Measurements from ENCODE around the gene RUNX1. TPM values are rescaled to one million over a fixed set of nuclear protein-coding genes. Genes with fewer than 3 reads are reported as not detected.

RUNX1 gene
- total RNA-seq, 3 donors from 2014 or later, result 24.8 to 165 (median 127) TPM

DNA sequence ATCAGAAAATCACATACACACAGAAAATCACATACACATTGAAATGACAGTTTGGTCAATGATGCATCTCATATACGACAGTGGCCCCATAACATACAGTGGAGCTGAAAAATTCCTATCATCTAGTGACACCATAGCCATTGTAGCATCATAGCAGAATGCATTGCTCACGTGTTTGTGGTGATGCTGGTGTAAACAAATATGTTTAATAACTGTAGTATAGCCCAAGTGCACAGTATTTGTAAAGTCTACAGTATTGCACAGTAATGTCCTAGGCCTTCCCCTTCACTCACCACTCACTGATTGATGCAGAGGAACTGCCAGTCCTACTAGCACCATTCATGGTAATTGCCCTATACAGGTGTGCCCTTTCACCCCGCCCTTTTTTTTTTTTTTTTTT lies 30.1 kb upstream of the RUNX1 start:
- Histone ChIP-seq H3K36me3 (no peaks in the 10 kb centered on the region), H3K27me3 (no peaks in the 10 kb centered on the region), H3K4me1 (no peaks in the 10 kb centered on the region), H3K4me3 (no peak overlapping the region), H3K9me3 (peaks cover 0 to 2% of the 10 kb centered on the region in 2 donors), H3K27ac (no peak overlapping the region)
- no peak for DNase-seq (ENCODE audit: low spot score in 2 of 2)
- TF ChIP-seq POLR2A (IDR thresholded peaks at IDR 0.05), result no peak
- TF ChIP-seq, protein P1, sequence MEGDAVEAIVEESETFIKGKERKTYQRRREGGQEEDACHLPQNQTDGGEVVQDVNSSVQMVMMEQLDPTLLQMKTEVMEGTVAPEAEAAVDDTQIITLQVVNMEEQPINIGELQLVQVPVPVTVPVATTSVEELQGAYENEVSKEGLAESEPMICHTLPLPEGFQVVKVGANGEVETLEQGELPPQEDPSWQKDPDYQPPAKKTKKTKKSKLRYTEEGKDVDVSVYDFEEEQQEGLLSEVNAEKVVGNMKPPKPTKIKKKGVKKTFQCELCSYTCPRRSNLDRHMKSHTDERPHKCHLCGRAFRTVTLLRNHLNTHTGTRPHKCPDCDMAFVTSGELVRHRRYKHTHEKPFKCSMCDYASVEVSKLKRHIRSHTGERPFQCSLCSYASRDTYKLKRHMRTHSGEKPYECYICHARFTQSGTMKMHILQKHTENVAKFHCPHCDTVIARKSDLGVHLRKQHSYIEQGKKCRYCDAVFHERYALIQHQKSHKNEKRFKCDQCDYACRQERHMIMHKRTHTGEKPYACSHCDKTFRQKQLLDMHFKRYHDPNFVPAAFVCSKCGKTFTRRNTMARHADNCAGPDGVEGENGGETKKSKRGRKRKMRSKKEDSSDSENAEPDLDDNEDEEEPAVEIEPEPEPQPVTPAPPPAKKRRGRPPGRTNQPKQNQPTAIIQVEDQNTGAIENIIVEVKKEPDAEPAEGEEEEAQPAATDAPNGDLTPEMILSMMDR (IDR thresholded peaks at IDR 0.05), result no peak
- no peak for TF ChIP-seq POLR2AphosphoS5 (IDR thresholded peaks at IDR 0.05)
- intact Hi-C loops (cut with DNase I; ENCODE audit: low total_unique reads), result no loop called here

DNA sequence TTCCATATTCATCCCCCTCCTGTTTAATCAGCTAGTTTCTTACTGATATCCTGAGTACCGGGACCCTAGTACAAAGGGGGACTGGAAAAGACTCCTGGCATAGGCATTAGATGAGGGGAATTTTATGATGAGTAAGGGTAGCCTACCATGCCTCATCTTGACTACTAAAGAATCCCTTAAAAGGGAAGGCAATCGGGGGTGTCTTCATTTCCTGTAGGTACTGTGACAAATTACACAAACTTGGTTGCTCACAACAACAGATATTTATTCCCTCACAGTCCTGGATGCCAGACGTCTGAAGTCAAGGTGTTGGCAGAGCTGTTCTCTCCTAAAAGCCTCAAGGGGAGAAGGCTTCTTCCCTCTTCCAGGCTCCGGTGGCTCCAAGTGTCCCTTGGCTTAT lies 28.9 kb upstream of the RUNX1 start:
- intact Hi-C loops (cut with DNase I; ENCODE audit: low total_unique reads), result no loop called here
- Histone ChIP-seq H3K27me3 (no peaks in the 10 kb centered on the region), H3K9me3 (peaks cover 0 to 3% of the 10 kb centered on the region in 2 donors), H3K4me3 (no peak overlapping the region), H3K36me3 (no peaks in the 10 kb centered on the region), H3K4me1 (no peaks in the 10 kb centered on the region), H3K27ac (no peak overlapping the region)
- TF ChIP-seq, protein P1 (IDR thresholded peaks at IDR 0.05), result no peak
- TF ChIP-seq POLR2A (IDR thresholded peaks at IDR 0.05) (no peak), POLR2AphosphoS5 (IDR thresholded peaks at IDR 0.05) (no peak)
- DNase-seq (ENCODE audit: low spot score in 2 of 2), result no peak

DNA sequence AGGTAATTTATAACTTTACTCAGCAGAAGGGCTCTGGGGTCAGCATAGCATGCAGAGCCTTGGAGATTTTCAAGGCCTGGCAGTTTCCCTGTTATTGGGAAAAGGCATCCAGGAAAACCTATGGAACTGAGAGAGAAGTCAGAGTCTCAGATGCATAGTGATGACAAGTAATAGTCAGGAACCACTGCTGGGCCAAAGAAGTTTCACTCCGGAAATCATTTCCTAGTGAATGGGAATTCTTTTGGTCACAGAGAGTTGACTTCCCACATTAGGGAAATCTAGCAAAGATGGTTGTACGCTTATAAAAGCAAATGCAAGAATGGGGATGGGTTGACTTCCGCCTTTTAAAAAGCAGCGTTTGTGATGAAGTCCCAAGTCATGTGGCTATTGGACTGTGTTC lies 28.4 kb upstream of the RUNX1 start:
- no peaks in the 10 kb centered on the region for H3K36me3 ChIP-seq
- intact Hi-C loops (cut with DNase I; ENCODE audit: low total_unique reads), result no loop called here
- H3K27ac ChIP-seq, result no peak overlapping the region
- H3K9me3 ChIP-seq, result peaks cover 0 to 3% of the 10 kb centered on the region in 2 donors
- no peak for TF ChIP-seq POLR2A (IDR thresholded peaks at IDR 0.05)
- no peak for TF ChIP-seq POLR2AphosphoS5 (IDR thresholded peaks at IDR 0.05)
- TF ChIP-seq, protein P1 (IDR thresholded peaks at IDR 0.05), result no peak
- DNase-seq (ENCODE audit: low spot score in 2 of 2), result no peak
- no peaks in the 10 kb centered on the region for H3K27me3 ChIP-seq
- H3K4me1 ChIP-seq, result no peaks in the 10 kb centered on the region
- H3K4me3 ChIP-seq, result no peak overlapping the region

DNA sequence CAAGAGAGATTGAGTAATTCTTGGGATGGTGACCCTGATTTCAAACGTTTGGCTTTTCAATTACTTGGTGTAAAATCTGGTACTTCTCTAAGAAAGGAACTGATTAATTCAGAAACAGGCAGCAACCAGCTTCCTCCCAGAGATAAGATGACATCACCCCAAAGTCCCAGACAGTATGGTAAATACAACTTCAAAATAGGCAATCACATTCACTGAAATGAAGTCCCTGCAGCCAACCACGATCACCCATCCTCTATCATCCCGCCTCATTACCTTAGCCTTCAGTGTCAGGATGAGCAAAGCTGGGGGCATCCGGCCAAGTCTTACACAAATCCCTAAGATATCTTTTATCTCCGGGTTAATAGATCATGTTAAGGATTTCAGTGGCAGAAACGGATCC lies 26.4 kb upstream of the RUNX1 start:
- no peaks in the 10 kb centered on the region for H3K27me3 ChIP-seq
- no peak overlapping the region for H3K27ac ChIP-seq
- intact Hi-C loops (cut with DNase I; ENCODE audit: low total_unique reads), result no loop called here
- no peaks in the 10 kb centered on the region for H3K36me3 ChIP-seq
- no peak overlapping the region for H3K4me3 ChIP-seq
- DNase-seq (ENCODE audit: low spot score in 2 of 2), result no peak
- no peaks in the 10 kb centered on the region for H3K4me1 ChIP-seq
- no peak for TF ChIP-seq POLR2AphosphoS5 (IDR thresholded peaks at IDR 0.05)
- TF ChIP-seq, protein P1 (IDR thresholded peaks at IDR 0.05), result no peak
- no peak for TF ChIP-seq POLR2A (IDR thresholded peaks at IDR 0.05)
- H3K9me3 ChIP-seq, result peaks cover 0 to 3% of the 10 kb centered on the region in 2 donors

DNA sequence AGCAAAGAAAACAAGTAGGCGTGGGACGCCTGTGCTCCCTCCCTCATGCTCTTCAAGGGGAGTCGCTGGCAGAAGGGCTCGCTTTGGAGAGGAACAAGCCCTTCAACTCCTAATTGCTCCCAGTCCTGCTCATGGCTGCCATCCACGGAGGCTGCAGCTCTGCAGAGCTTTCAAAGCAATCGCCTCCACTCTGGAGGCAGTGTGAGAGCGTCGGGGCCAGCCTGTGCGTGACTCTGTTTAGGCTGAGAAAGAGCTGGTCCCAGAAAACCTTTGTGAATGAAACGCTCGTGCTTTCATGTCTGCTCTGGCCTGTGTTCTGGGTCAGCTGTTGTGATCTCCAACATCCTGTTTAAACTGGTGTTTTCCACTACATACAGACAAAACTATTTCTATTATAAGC lies 23.9 kb upstream of the RUNX1 start:
- intact Hi-C loops (cut with DNase I; ENCODE audit: low total_unique reads), result no loop called here
- H3K27ac ChIP-seq, result peak overlapping the region in 1 of 2 donors; percentile 36
- no peaks in the 10 kb centered on the region for H3K36me3 ChIP-seq
- no peaks in the 10 kb centered on the region for H3K27me3 ChIP-seq
- H3K4me1 ChIP-seq, result no peaks in the 10 kb centered on the region
- no peak for TF ChIP-seq POLR2A (IDR thresholded peaks at IDR 0.05)
- TF ChIP-seq, protein P1 (IDR thresholded peaks at IDR 0.05), result no peak
- TF ChIP-seq POLR2AphosphoS5 (IDR thresholded peaks at IDR 0.05), result peak in 1 of 3 donors; percentile 34
- H3K9me3 ChIP-seq, result peaks cover 0 to 3% of the 10 kb centered on the region in 2 donors
- DNase-seq (ENCODE audit: low spot score in 2 of 2), result peak in 1 of 2 donors; percentile 33
- no peak overlapping the region for H3K4me3 ChIP-seq
